GM18502 (cell line): ENCODE measurements around the gene ADGRB3.
"Not testable (repeated sequence)": the region's sequence is repeated elsewhere in the genome, so short reads cannot be mapped to it uniquely, and the experiment has no call there.

Experiments
- ATAC-seq: cut with Tn5 transposase; IDR thresholded peaks from one replicate; pipeline ENCODE4 v1.9.1; 2021; ENCODE audit warnings: mild to moderate bottlenecking; ENCODE audit not compliant: unreplicated experiment, poor library complexity

ADGRB3 gene

GRCh38 chr6:69096681-69097080, 461.6 kb downstream of the ADGRB3 start:
- no peak for ATAC-seq

GRCh38 chr6:69097948-69098347, 462.9 kb downstream of the ADGRB3 start:
- ATAC-seq = no peak

GRCh38 chr6:69098910-69099309, 463.8 kb downstream of the ADGRB3 start:
- ATAC-seq = no peak

GRCh38 chr6:69100772-69101171, 465.7 kb downstream of the ADGRB3 start:
- no peak for ATAC-seq

GRCh38 chr6:69102416-69102815, 467.3 kb downstream of the ADGRB3 start:
- no peak for ATAC-seq

- no peak for ATAC-seq
Observed at GRCh38 chr6:69105288-69105687, 470.2 kb downstream of the ADGRB3 start.

- no peak for ATAC-seq
Observed at GRCh38 chr6:69106511-69106910, 471.4 kb downstream of the ADGRB3 start.

- no peak for ATAC-seq
Observed at GRCh38 chr6:69111301-69111700, 476.2 kb downstream of the ADGRB3 start.

- ATAC-seq = no peak
Observed at GRCh38 chr6:69116658-69117057, 481.6 kb downstream of the ADGRB3 start.

GRCh38 chr6:69121461-69122406, 486.7 kb downstream of the ADGRB3 start:
- ATAC-seq = not testable (repeated sequence)

- ATAC-seq = no peak
Observed at GRCh38 chr6:69122407-69122773, 487.3 kb downstream of the ADGRB3 start.

- no peak for ATAC-seq
Observed at GRCh38 chr6:69128411-69128810, 493.3 kb downstream of the ADGRB3 start.

GRCh38 chr6:69129046-69129445, 494.0 kb downstream of the ADGRB3 start:
- ATAC-seq = no peak

GRCh38 chr6:69135927-69136326, 500.8 kb downstream of the ADGRB3 start:
- ATAC-seq = no peak

- ATAC-seq = no peak
Observed at GRCh38 chr6:69138148-69138547, 503.1 kb downstream of the ADGRB3 start.

- no peak for ATAC-seq
Observed at GRCh38 chr6:69138893-69139494, 503.9 kb downstream of the ADGRB3 start.

GRCh38 chr6:69145062-69145461, 510.0 kb downstream of the ADGRB3 start:
- no peak for ATAC-seq

GRCh38 chr6:69146385-69146784, 511.3 kb downstream of the ADGRB3 start:
- no peak for ATAC-seq

GRCh38 chr6:69155467-69155866, 520.4 kb downstream of the ADGRB3 start:
- ATAC-seq = no peak

GRCh38 chr6:69162811-69163210, 527.7 kb downstream of the ADGRB3 start:
- no peak for ATAC-seq

GRCh38 chr6:69164564-69165229, 529.6 kb downstream of the ADGRB3 start:
- no peak for ATAC-seq
